ENCODE measurements around the gene SLC25A13.

SLC25A13 gene

DNA sequence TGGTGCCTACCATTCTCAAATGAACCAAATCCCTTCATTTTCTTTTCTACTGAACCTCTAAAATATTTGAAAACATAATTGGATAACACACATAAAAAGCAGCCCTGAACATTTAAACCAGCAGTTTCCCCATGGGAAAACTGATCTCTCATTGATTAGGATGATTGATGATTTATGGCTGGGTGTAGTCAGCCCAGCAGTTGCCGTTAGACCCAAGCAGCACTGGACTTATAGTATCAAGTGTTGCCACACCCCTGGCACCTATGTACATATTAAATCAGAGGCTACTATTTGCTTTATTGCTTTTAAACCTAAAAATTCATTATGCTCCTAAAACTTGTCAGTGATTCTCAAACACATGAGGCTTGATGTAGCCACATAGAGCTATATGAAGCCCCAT lies 20.2 kb upstream of the SLC25A13 start:
- H3K4me3 ChIP-seq (ENCODE audit: low read depth, low read length), result no peak overlapping the region
- no peak for DNase-seq (ENCODE audit: low read depth)
- TF ChIP-seq MYC (IDR thresholded peaks at IDR 0.05; ENCODE audit: low read depth, low read length) (no peak), POLR2A (IDR thresholded peaks at IDR 0.05; ENCODE audit: extremely low read depth, insufficient read length) (no peak), CTCF (IDR thresholded peaks at IDR 0.05; ENCODE audit: low read depth, low read length) (no peak)
- TF ChIP-seq, protein P1, sequence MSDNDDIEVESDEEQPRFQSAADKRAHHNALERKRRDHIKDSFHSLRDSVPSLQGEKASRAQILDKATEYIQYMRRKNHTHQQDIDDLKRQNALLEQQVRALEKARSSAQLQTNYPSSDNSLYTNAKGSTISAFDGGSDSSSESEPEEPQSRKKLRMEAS (IDR thresholded peaks at IDR 0.05; ENCODE audit: low read depth, low read length), result no peak

GRCh38 chr7:96337519-96337918 lies 15.6 kb upstream of the SLC25A13 start:
- DNase-seq (ENCODE audit: low read depth), result no peak
- no peak for TF ChIP-seq CTCF (IDR thresholded peaks at IDR 0.05; ENCODE audit: low read depth, low read length)
- no peak for TF ChIP-seq POLR2A (IDR thresholded peaks at IDR 0.05; ENCODE audit: extremely low read depth, insufficient read length)
- no peak for TF ChIP-seq MYC (IDR thresholded peaks at IDR 0.05; ENCODE audit: low read depth, low read length)
- TF ChIP-seq, protein P1 (IDR thresholded peaks at IDR 0.05; ENCODE audit: low read depth, low read length), result no peak
- no peak overlapping the region for H3K4me3 ChIP-seq (ENCODE audit: low read depth, low read length)

GRCh38 chr7:96332325-96332724 lies 10.4 kb upstream of the SLC25A13 start:
- no peak overlapping the region for H3K4me3 ChIP-seq (ENCODE audit: low read depth, low read length)
- TF ChIP-seq MYC (IDR thresholded peaks at IDR 0.05; ENCODE audit: low read depth, low read length), result no peak
- no peak for TF ChIP-seq CTCF (IDR thresholded peaks at IDR 0.05; ENCODE audit: low read depth, low read length)
- no peak for TF ChIP-seq POLR2A (IDR thresholded peaks at IDR 0.05; ENCODE audit: extremely low read depth, insufficient read length)
- TF ChIP-seq, protein P1 (IDR thresholded peaks at IDR 0.05; ENCODE audit: low read depth, low read length), result no peak
- no peak for DNase-seq (ENCODE audit: low read depth)

- no peak for TF ChIP-seq MYC (IDR thresholded peaks at IDR 0.05; ENCODE audit: low read depth, low read length)
- TF ChIP-seq, protein P1 (IDR thresholded peaks at IDR 0.05; ENCODE audit: low read depth, low read length), result no peak
- no peak for TF ChIP-seq POLR2A (IDR thresholded peaks at IDR 0.05; ENCODE audit: extremely low read depth, insufficient read length)
- TF ChIP-seq CTCF (IDR thresholded peaks at IDR 0.05; ENCODE audit: low read depth, low read length), result no peak
- DNase-seq (ENCODE audit: low read depth), result no peak
- no peak overlapping the region for H3K4me3 ChIP-seq (ENCODE audit: low read depth, low read length)
These were observed 9.9 kb upstream of the SLC25A13 start for GRCh38 chr7:96331775-96332174.

DNA sequence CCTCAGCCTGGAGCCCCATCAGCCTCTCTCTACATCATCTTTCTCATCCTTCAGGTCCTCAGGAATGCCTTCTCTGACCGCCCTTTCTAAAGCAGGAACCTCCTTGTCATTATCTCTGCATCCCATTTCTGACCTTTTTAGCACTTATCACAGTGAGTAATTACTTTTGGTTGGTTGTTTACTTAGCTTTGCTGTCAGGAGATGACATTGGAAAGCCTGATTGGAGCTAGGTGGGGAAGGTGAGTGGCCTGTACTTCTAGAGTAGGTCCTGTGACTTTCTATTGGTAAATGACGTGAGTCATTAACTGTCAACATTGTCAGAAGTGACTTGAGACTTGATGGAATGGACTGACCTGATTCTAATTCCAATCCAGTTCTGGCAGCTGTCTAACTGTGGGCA lies 9.3 kb upstream of the SLC25A13 start:
- DNase-seq (ENCODE audit: low read depth), result no peak

More for the DNA sequence above, 9.3 kb upstream of the SLC25A13 start:
- TF ChIP-seq MYC (IDR thresholded peaks at IDR 0.05; ENCODE audit: low read depth, low read length) (no peak), CTCF (IDR thresholded peaks at IDR 0.05; ENCODE audit: low read depth, low read length) (no peak), POLR2A (IDR thresholded peaks at IDR 0.05; ENCODE audit: extremely low read depth, insufficient read length) (no peak)
- TF ChIP-seq, protein P1 (IDR thresholded peaks at IDR 0.05; ENCODE audit: low read depth, low read length), result no peak
- no peak overlapping the region for H3K4me3 ChIP-seq (ENCODE audit: low read depth, low read length)
